IMR-90 (cell line): Measurements from ENCODE around the gene ZNF423.

ENCODE experiments used
- POLR2A ChIP-seq: IDR thresholded peaks from 2 replicates; pipeline ENCODE4 v1.6.1; 2012; ENCODE audit warnings: mild to moderate bottlenecking, low read depth, low read length
- RAD21 ChIP-seq: IDR thresholded peaks from 2 replicates; pipeline ENCODE4 v1.6.1; 2012; ENCODE audit warnings: low read length, improper control_type of control experiment
- TF ChIP-seq, protein P1 (sequence below): fragments of 150-350 bp; IDR thresholded peaks from 2 replicates; pipeline ENCODE4 v1.6.1; 2017; ENCODE audit warnings: mild to moderate bottlenecking, antibody characterized with exemption, low read length, low read depth
- TF ChIP-seq, protein P2 (sequence below): conservative IDR thresholded peaks from 2 replicates; pipeline ENCODE4 v1.5.1; 2012; ENCODE audit warnings: mild to moderate bottlenecking, low read depth, low read length, improper control_type of control experiment

DNA sequence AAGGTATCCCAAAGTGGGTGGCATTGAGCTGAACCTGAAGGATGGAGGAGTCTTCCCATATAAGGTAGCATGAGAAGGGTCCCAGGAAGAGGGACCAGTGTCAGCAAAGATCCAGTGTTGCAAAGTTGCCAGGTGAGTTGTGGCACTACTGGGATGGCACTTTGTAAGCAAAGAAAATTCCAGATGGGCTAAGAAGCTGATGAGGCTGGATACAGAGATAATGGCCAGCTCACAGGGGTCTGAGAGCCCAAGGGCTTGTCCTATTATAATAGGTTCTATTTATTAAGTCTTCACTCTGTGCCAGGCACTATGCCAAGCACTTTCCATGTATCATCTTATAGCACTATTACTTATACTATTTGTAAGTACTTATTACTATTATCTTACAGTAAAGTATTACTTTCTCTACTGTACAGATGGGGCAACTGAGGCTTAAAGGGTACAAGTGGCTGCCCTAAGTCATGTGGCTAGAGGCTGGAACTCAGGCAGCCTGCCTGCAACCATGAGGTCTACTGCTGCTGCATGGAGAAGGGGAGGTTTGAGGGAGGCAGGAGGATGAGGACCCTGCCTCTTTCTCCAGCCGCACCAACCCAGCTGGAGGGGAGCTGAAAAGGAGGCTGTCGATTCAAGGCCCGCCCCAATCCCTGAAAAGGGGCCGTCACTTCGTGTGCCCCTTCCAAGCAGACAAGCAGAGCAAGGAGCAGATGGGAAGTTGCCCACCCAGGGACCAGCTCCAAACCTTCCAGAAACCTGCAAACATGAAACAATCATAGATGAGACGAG is 395.8 kb downstream of the ZNF423 start:
- TF ChIP-seq POLR2A (no peak), RAD21 (no peak)
- TF ChIP-seq, protein P1, sequence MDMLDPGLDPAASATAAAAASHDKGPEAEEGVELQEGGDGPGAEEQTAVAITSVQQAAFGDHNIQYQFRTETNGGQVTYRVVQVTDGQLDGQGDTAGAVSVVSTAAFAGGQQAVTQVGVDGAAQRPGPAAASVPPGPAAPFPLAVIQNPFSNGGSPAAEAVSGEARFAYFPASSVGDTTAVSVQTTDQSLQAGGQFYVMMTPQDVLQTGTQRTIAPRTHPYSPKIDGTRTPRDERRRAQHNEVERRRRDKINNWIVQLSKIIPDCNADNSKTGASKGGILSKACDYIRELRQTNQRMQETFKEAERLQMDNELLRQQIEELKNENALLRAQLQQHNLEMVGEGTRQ = no peak
- TF ChIP-seq, protein P2, sequence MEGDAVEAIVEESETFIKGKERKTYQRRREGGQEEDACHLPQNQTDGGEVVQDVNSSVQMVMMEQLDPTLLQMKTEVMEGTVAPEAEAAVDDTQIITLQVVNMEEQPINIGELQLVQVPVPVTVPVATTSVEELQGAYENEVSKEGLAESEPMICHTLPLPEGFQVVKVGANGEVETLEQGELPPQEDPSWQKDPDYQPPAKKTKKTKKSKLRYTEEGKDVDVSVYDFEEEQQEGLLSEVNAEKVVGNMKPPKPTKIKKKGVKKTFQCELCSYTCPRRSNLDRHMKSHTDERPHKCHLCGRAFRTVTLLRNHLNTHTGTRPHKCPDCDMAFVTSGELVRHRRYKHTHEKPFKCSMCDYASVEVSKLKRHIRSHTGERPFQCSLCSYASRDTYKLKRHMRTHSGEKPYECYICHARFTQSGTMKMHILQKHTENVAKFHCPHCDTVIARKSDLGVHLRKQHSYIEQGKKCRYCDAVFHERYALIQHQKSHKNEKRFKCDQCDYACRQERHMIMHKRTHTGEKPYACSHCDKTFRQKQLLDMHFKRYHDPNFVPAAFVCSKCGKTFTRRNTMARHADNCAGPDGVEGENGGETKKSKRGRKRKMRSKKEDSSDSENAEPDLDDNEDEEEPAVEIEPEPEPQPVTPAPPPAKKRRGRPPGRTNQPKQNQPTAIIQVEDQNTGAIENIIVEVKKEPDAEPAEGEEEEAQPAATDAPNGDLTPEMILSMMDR = no peak
